ENCODE measurements around the gene DUOXA1. TPM values are rescaled to one million over a fixed set of nuclear protein-coding genes. Genes with fewer than 3 reads are reported as not detected.

Gene DUOXA1
- total and polyA plus RNA-seq, 2 experiments from 2014 or later: 0.09 TPM; not detected in 1

- H3K36me3 ChIP-seq: no peaks in the 10 kb centered on the region
- H3K4me1 ChIP-seq (ENCODE audit: low read depth): peaks cover 4% of the 10 kb centered on the region
- peaks cover 93% of the 10 kb centered on the region for H3K27me3 ChIP-seq
- H3K27ac ChIP-seq: no peak overlapping the region
- TF ChIP-seq CTCF (IDR thresholded peaks at IDR 0.05; ENCODE audit: low read depth, low read length): no peak
- H3K4me3 ChIP-seq: no peak overlapping the region
- no peak for DNase-seq (ENCODE audit: low read depth in 1 of 2, low spot score in 1 of 2)
- H3K9me3 ChIP-seq (ENCODE audit: low read depth): no peaks in the 10 kb centered on the region
Measured at GRCh38 chr15:45117308-45118130, 12.2 kb downstream of the DUOXA1 start.

- DNase-seq (ENCODE audit: low read depth in 1 of 2, low spot score in 1 of 2): peak in 1 of 2 donors; percentile 40
- TF ChIP-seq CTCF (IDR thresholded peaks at IDR 0.05; ENCODE audit: low read depth, low read length): no peak
- Histone ChIP-seq H3K4me1 (ENCODE audit: low read depth) (peaks cover 4% of the 10 kb centered on the region), H3K27ac (no peak overlapping the region), H3K36me3 (no peaks in the 10 kb centered on the region), H3K27me3 (peaks cover 93% of the 10 kb centered on the region), H3K9me3 (ENCODE audit: low read depth) (no peaks in the 10 kb centered on the region), H3K4me3 (no peak overlapping the region)
Measured at GRCh38 chr15:45116482-45117307, 13.0 kb downstream of the DUOXA1 start.

- no peak overlapping the region for H3K27ac ChIP-seq
- H3K4me1 ChIP-seq (ENCODE audit: low read depth): peaks cover 4% of the 10 kb centered on the region
- H3K36me3 ChIP-seq: no peaks in the 10 kb centered on the region
- no peaks in the 10 kb centered on the region for H3K9me3 ChIP-seq (ENCODE audit: low read depth)
- no peak overlapping the region for H3K4me3 ChIP-seq
- peaks cover 92% of the 10 kb centered on the region for H3K27me3 ChIP-seq
- no peak for DNase-seq (ENCODE audit: low read depth in 1 of 2, low spot score in 1 of 2)
- no peak for TF ChIP-seq CTCF (IDR thresholded peaks at IDR 0.05; ENCODE audit: low read depth, low read length)
Measured at GRCh38 chr15:45116006-45116481, 13.6 kb downstream of the DUOXA1 start.

GRCh38 chr15:45115312-45115820, 14.3 kb downstream of the DUOXA1 start:
- Histone ChIP-seq H3K4me3 (no peak overlapping the region), H3K9me3 (ENCODE audit: low read depth) (no peaks in the 10 kb centered on the region), H3K4me1 (ENCODE audit: low read depth) (peaks cover 4% of the 10 kb centered on the region), H3K27ac (no peak overlapping the region), H3K36me3 (no peaks in the 10 kb centered on the region), H3K27me3 (peaks cover 92% of the 10 kb centered on the region)
- no peak for TF ChIP-seq CTCF (IDR thresholded peaks at IDR 0.05; ENCODE audit: low read depth, low read length)
- no peak for DNase-seq (ENCODE audit: low read depth in 1 of 2, low spot score in 1 of 2)

GRCh38 chr15:45114751-45115085, 15.0 kb downstream of the DUOXA1 start:
- peaks cover 92% of the 10 kb centered on the region for H3K27me3 ChIP-seq
- H3K4me3 ChIP-seq: no peak overlapping the region
- H3K9me3 ChIP-seq (ENCODE audit: low read depth): no peaks in the 10 kb centered on the region
- H3K4me1 ChIP-seq (ENCODE audit: low read depth): peaks cover 4% of the 10 kb centered on the region
- H3K36me3 ChIP-seq: no peaks in the 10 kb centered on the region
- no peak for DNase-seq (ENCODE audit: low read depth in 1 of 2, low spot score in 1 of 2)
- no peak overlapping the region for H3K27ac ChIP-seq
- TF ChIP-seq CTCF (IDR thresholded peaks at IDR 0.05; ENCODE audit: low read depth, low read length): no peak

All from cardiac muscle cell (in vitro differentiated cells and primary cell).